Esophagus muscularis mucosa (tissue), 4 donors: ENCODE data around the gene KIF21B. TPM values are rescaled to one million over a fixed set of nuclear protein-coding genes. Genes with fewer than 3 reads are reported as not detected.

Experiments
- DNase-seq: peaks from one replicate; pipeline ENCODE4 v3.0.0-alpha.2; 2017; ENCODE audit errors: extremely low spot score
- H3K27ac ChIP-seq, 4 donors: fragments of 200-600 bp; sonication (generic); replicated peaks in 1 of 4; 1 replicate in 3 of 4; 2 replicates in 1 of 4; pipeline ENCODE4 v1.5.1; 2016 to 2019; ENCODE audit warnings: mild to moderate bottlenecking in 1 of 4
- H3K27me3 ChIP-seq, 4 donors: fragments of 200-600 bp; sonication (generic); one replicate each; pipeline versions ENCODE4 v1.5.1 to v1.6.0; 2016 to 2019
- H3K36me3 ChIP-seq, 4 donors: fragments of 200-600 bp; sonication (generic); one replicate each; pipeline ENCODE4 v1.5.1; 2016 to 2019
- H3K4me1 ChIP-seq, 4 donors: fragments of 200-600 bp; sonication (generic); one replicate each; pipeline ENCODE4 v1.5.1; 2016 to 2019
- H3K4me3 ChIP-seq, 4 donors: fragments of 200-600 bp; sonication (generic); 1 replicate in 2 of 4; 2 replicates in 2 of 4; pipeline ENCODE4 v1.5.1; 2016 to 2019; ENCODE audit warnings: mild to moderate bottlenecking in 4 of 4, moderate library complexity in 1 of 4
- H3K9me3 ChIP-seq, 4 donors: fragments of 200-600 bp; sonication (generic); 1 replicate in 3 of 4; 2 replicates in 1 of 4; pipeline ENCODE4 v1.5.1; 2016 to 2019
- CTCF ChIP-seq, 3 experiments: fragments of 200-600 bp in 2 of 3; fragments of 450-650 bp in 1 of 3; sonication (generic) in 2 of 3; IDR thresholded peaks; one replicate each; pipeline ENCODE4 v1.5.1; 2017 to 2019; ENCODE audit warnings: antibody characterized with exemption in 3 of 3, mild to moderate bottlenecking in 2 of 3, moderate library complexity in 1 of 3
- EP300 ChIP-seq: sonication (generic); formaldehyde crosslinking; IDR thresholded peaks from one replicate; pipeline ENCODE4 v1.6.1; 2017; ENCODE audit warnings: antibody characterized with exemption
- POLR2A ChIP-seq: fragments of 450-650 bp; IDR thresholded peaks from one replicate; pipeline ENCODE4 v1.6.1; 2017; ENCODE audit warnings: antibody characterized with exemption, moderate library complexity, mild to moderate bottlenecking, low read depth
- POLR2AphosphoS5 ChIP-seq, 2 donors: sonication (generic); formaldehyde crosslinking; IDR thresholded peaks; one replicate each; pipeline ENCODE4 v1.6.1; 2017; ENCODE audit warnings: antibody characterized with exemption in 2 of 2
- WGBS: methylation state at CpG from one replicate; pipeline ENCODE4 v1.1.5; 2018; 5-methylcytosine and 5-hydroxymethylcytosine counted together
- intact Hi-C: fragments of 100-400 bp; cut with DNase I; formaldehyde crosslinking; loops from one replicate; pipeline ENCODE4 v1.15.1; 2023
- total RNA-seq, 4 donors: library from RNA; depleted of rRNA; stranded (reverse); fragments of >200 nt; gene quantifications; one replicate each; pipeline versions ENCODE4 v1.1.0 to v1.2.1, GENCODE V29; 2016

Gene KIF21B
- total RNA-seq, 4 donors from 2014 or later = 1.6 to 2.5 (median 1.9) TPM

GRCh38 chr1:201026234-201026633, 2.7 kb upstream of the KIF21B start:
- Histone ChIP-seq H3K27ac (peak overlapping the region in 2 of 4 donors; percentile 8 to 52), H3K36me3 (no peaks in the 10 kb centered on the region), H3K4me1 (peaks cover 40 to 81% (median 76%) of the 10 kb centered on the region in 4 donors), H3K4me3 (no peak overlapping the region), H3K9me3 (no peaks in the 10 kb centered on the region), H3K27me3 (peaks cover 0 to 10% (median 0%) of the 10 kb centered on the region in 4 donors)
- TF ChIP-seq EP300 = no peak
- TF ChIP-seq CTCF (IDR thresholded peaks at IDR 0.05) = no peak
- no peak for TF ChIP-seq POLR2AphosphoS5 (IDR thresholded peaks at IDR 0.05)
- TF ChIP-seq POLR2A = no peak
- intact Hi-C loops = no loop called here
- DNase-seq = no peak
- WGBS = 74% methylated on average over 3 of the region's 3 CpGs

- Histone ChIP-seq H3K4me3 (no peak overlapping the region), H3K4me1 (peaks cover 40 to 86% (median 79%) of the 10 kb centered on the region in 4 donors), H3K9me3 (no peaks in the 10 kb centered on the region), H3K27ac (peak overlapping the region in 1 of 4 donors; percentile 8), H3K36me3 (no peaks in the 10 kb centered on the region), H3K27me3 (peaks cover 0 to 10% (median 0%) of the 10 kb centered on the region in 4 donors)
- no peak for DNase-seq
- intact Hi-C loops = no loop called here
- TF ChIP-seq CTCF (IDR thresholded peaks at IDR 0.05) (peak in 1 of 3 experiments; percentile 20), POLR2A (no peak)
- WGBS = 83% methylated on average over 6 of the region's 7 CpGs
Measured at GRCh38 chr1:201025571-201026002, 2.1 kb upstream of the KIF21B start.

- Histone ChIP-seq H3K4me3 (no peak overlapping the region), H3K4me1 (peaks cover 40 to 80% (median 77%) of the 10 kb centered on the region in 4 donors), H3K9me3 (no peaks in the 10 kb centered on the region), H3K27me3 (peaks cover 0 to 10% (median 0%) of the 10 kb centered on the region in 4 donors), H3K36me3 (no peaks in the 10 kb centered on the region), H3K27ac (peak overlapping the region in 1 of 4 donors; percentile 10)
- no peak for DNase-seq
- 83% methylated on average over 1 of the region's 2 CpGs for WGBS
- TF ChIP-seq POLR2AphosphoS5 (IDR thresholded peaks at IDR 0.05) (no peak), POLR2A (no peak), EP300 (no peak), CTCF (IDR thresholded peaks at IDR 0.05) (no peak)
- intact Hi-C loops = no loop called here
Measured at GRCh38 chr1:201024625-201024998, 1.1 kb upstream of the KIF21B start.

GRCh38 chr1:201023920-201024624, 558 bp upstream of the KIF21B start:
- Histone ChIP-seq H3K4me3 (peak overlapping the region; percentile 63 to 77 (median 64)), H3K9me3 (no peaks in the 10 kb centered on the region), H3K27ac (peak overlapping the region in 3 of 4 donors; percentile 0 to 50 (median 10)), H3K4me1 (peaks cover 40 to 75% (median 72%) of the 10 kb centered on the region in 4 donors), H3K36me3 (no peaks in the 10 kb centered on the region), H3K27me3 (peaks cover 0 to 10% (median 0%) of the 10 kb centered on the region in 4 donors)
- DNase-seq = no peak
- intact Hi-C loops = no loop called here
- 49% methylated on average over 17 of the region's 17 CpGs for WGBS
- TF ChIP-seq EP300 = no peak
- TF ChIP-seq CTCF (IDR thresholded peaks at IDR 0.05) = no peak
- TF ChIP-seq POLR2A = no peak
- TF ChIP-seq POLR2AphosphoS5 (IDR thresholded peaks at IDR 0.05) = no peak
